ENCODE results near the gene CIB4. TPM values are rescaled to one million over a fixed set of nuclear protein-coding genes. Genes with fewer than 3 reads are reported as not detected.

Gene CIB4
- total RNA-seq, 1 donor from 2014 or later, result not detected

- peaks cover 2% of the 10 kb centered on the region for H3K9me3 Mint-ChIP-seq (ENCODE audit: unreplicated experiment)
- peaks cover 6% of the 10 kb centered on the region for H3K36me3 Mint-ChIP-seq (ENCODE audit: unreplicated experiment)
- no peak overlapping the region for H3K4me3 Mint-ChIP-seq (ENCODE audit: unreplicated experiment)
- H3K27me3 Mint-ChIP-seq (ENCODE audit: unreplicated experiment), result peaks cover 9% of the 10 kb centered on the region
- TF ChIP-seq CTCF (IDR thresholded peaks at IDR 0.05; ENCODE audit: partially characterized antibody, unreplicated experiment), result no peak
- DNase-seq, result peak; percentile 3
- peaks cover 2% of the 10 kb centered on the region for H3K4me1 Mint-ChIP-seq (ENCODE audit: low read depth, unreplicated experiment)
- no peak overlapping the region for H3K27ac Mint-ChIP-seq (ENCODE audit: unreplicated experiment)
Measured at GRCh38 chr2:26563686-26564085, 77.5 kb downstream of the CIB4 start.

- H3K9me3 Mint-ChIP-seq (ENCODE audit: unreplicated experiment), result peaks cover 2% of the 10 kb centered on the region
- no peak overlapping the region for H3K4me3 Mint-ChIP-seq (ENCODE audit: unreplicated experiment)
- H3K36me3 Mint-ChIP-seq (ENCODE audit: unreplicated experiment), result peaks cover 6% of the 10 kb centered on the region
- peak; percentile 8 for DNase-seq
- H3K27ac Mint-ChIP-seq (ENCODE audit: unreplicated experiment), result no peak overlapping the region
- no peak for TF ChIP-seq CTCF (IDR thresholded peaks at IDR 0.05; ENCODE audit: partially characterized antibody, unreplicated experiment)
- peaks cover 9% of the 10 kb centered on the region for H3K27me3 Mint-ChIP-seq (ENCODE audit: unreplicated experiment)
- peaks cover 2% of the 10 kb centered on the region for H3K4me1 Mint-ChIP-seq (ENCODE audit: low read depth, unreplicated experiment)
Measured at GRCh38 chr2:26562811-26563645, 78.1 kb downstream of the CIB4 start.

- Mint-ChIP-seq H3K27me3 (ENCODE audit: unreplicated experiment) (peaks cover 12% of the 10 kb centered on the region), H3K27ac (ENCODE audit: unreplicated experiment) (no peak overlapping the region), H3K4me3 (ENCODE audit: unreplicated experiment) (peak overlapping the region; percentile 52), H3K36me3 (ENCODE audit: unreplicated experiment) (peaks cover 6% of the 10 kb centered on the region), H3K4me1 (ENCODE audit: low read depth, unreplicated experiment) (peaks cover 2% of the 10 kb centered on the region), H3K9me3 (ENCODE audit: unreplicated experiment) (peaks cover 2% of the 10 kb centered on the region)
- peak; percentile 29 for TF ChIP-seq CTCF (IDR thresholded peaks at IDR 0.05; ENCODE audit: partially characterized antibody, unreplicated experiment)
- peak; percentile 61 for DNase-seq
Measured at GRCh38 chr2:26561918-26562810, 79.0 kb downstream of the CIB4 start.

GRCh38 chr2:26561376-26561775 is 79.8 kb downstream of the CIB4 start:
- no peak for TF ChIP-seq CTCF (IDR thresholded peaks at IDR 0.05; ENCODE audit: partially characterized antibody, unreplicated experiment)
- Mint-ChIP-seq H3K36me3 (ENCODE audit: unreplicated experiment) (peaks cover 6% of the 10 kb centered on the region), H3K27me3 (ENCODE audit: unreplicated experiment) (peaks cover 12% of the 10 kb centered on the region), H3K27ac (ENCODE audit: unreplicated experiment) (no peak overlapping the region), H3K4me3 (ENCODE audit: unreplicated experiment) (no peak overlapping the region), H3K9me3 (ENCODE audit: unreplicated experiment) (peaks cover 2% of the 10 kb centered on the region), H3K4me1 (ENCODE audit: low read depth, unreplicated experiment) (peaks cover 2% of the 10 kb centered on the region)
- DNase-seq, result peak; percentile 5
